ENCODE results near the gene SETDB2.
"Not testable (repeated sequence)": the region's sequence is repeated elsewhere in the genome, so short reads cannot be mapped to it uniquely, and the experiment has no call there.

Gene SETDB2

DNA sequence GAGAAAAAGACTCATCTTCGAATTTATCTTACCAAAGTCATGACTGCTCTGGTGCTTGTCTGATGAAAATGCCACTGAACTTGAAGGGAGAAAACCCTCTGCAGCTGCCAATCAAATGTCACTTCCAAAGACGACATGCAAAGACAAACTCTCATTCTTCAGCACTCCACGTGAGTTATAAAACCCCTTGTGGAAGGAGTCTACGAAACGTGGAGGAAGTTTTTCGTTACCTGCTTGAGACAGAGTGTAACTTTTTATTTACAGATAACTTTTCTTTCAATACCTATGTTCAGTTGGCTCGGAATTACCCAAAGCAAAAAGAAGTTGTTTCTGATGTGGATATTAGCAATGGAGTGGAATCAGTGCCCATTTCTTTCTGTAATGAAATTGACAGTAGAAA lies 32.5 kb downstream of the SETDB2 start:
- H3K36me3 Mint-ChIP-seq (ENCODE audit: low read depth): peaks cover 60% of the 10 kb centered on the region
- no peak overlapping the region for H3K4me3 Mint-ChIP-seq
- H3K4me1 Mint-ChIP-seq (ENCODE audit: low read depth): no peaks in the 10 kb centered on the region
- no peaks in the 10 kb centered on the region for H3K27me3 Mint-ChIP-seq
- H3K27ac Mint-ChIP-seq: no peak overlapping the region
- no peaks in the 10 kb centered on the region for H3K9me3 Mint-ChIP-seq

DNA sequence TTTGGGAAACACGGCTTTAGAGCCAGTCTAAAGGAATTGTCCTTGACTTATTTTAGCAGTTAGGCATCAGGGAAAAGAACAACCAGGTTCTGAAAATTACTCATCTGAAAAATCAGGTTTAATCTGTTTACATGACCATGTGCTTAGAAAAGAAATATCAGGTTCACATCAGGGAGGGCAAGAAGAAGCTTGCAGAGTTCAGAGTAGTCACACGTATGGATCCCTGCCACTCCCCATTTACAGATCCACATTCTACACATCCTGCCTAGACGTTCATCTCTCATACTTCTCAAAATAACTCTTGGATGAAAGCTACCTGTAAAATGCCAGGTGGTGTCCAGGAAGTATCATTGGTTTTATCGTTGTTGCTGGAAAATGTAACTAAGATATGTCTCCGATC lies 37.7 kb downstream of the SETDB2 start:
- no peak overlapping the region for H3K27ac Mint-ChIP-seq
- no peaks in the 10 kb centered on the region for H3K4me1 Mint-ChIP-seq (ENCODE audit: low read depth)
- H3K9me3 Mint-ChIP-seq: no peaks in the 10 kb centered on the region
- H3K36me3 Mint-ChIP-seq (ENCODE audit: low read depth): peaks cover 62% of the 10 kb centered on the region
- no peak overlapping the region for H3K4me3 Mint-ChIP-seq
- no peaks in the 10 kb centered on the region for H3K27me3 Mint-ChIP-seq

GRCh38 chr13:49488563-49488962 lies 44.5 kb downstream of the SETDB2 start:
- no peaks in the 10 kb centered on the region for H3K4me1 Mint-ChIP-seq (ENCODE audit: low read depth)
- peaks cover 49% of the 10 kb centered on the region for H3K36me3 Mint-ChIP-seq (ENCODE audit: low read depth)
- no peak overlapping the region for H3K27ac Mint-ChIP-seq
- H3K9me3 Mint-ChIP-seq: no peaks in the 10 kb centered on the region
- no peak overlapping the region for H3K4me3 Mint-ChIP-seq
- H3K27me3 Mint-ChIP-seq: no peaks in the 10 kb centered on the region

- peaks cover 44% of the 10 kb centered on the region for H3K36me3 Mint-ChIP-seq (ENCODE audit: low read depth)
- peak overlapping the region; percentile 96 for H3K27ac Mint-ChIP-seq
- no peaks in the 10 kb centered on the region for H3K27me3 Mint-ChIP-seq
- H3K4me3 Mint-ChIP-seq: peak overlapping the region; percentile 89
- H3K4me1 Mint-ChIP-seq (ENCODE audit: low read depth): peaks cover 40% of the 10 kb centered on the region
- no peaks in the 10 kb centered on the region for H3K9me3 Mint-ChIP-seq
Observed at GRCh38 chr13:49494645-49495044, 50.6 kb downstream of the SETDB2 start.

DNA sequence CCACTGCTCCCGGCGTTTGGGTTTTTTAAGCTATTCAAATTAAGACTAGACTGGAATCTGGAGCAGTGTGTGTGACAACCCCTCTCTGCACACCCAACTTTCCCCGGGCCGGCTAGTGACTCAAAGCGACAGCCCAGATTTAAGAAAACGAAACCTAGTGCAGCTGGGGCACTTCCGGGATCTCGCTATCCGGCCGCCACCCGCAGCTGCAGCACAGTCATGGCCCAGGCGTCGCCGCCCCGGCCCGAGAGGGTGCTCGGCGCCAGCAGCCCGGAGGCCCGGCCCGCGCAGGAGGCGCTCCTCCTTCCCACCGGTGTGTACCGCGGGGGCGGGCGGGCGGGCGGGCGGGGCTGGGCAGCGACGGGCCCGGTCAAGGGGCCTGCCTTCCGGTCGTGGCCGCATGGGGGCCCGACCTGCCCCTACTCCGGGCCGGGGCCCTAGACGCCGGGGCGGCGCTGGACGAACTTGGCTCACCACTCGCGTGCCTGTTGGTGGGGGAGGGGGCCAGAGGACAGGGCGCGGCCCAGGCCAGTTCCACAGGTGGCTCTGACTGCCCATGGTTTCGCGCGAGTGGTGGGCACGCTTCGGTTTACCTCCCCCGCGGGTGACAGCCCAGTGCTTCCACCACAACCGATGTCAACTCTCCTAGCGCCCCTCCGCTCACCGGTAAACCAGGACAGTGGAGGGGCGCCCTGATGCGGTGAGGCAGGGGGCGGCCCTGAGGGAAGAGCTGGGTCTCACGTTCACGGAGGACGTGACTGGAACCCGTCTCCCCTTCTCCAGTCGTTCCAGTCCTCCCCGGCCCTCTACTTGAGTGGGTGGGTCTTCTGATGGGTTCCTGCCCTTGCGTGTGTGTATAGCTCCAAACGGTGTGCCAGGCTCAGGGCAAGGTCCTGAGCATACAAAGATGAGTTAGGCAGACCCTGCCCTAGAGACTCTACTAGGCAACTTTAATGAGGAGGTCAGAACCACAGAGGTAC lies 52.0 kb downstream of the SETDB2 start, which contains the start of gene PHF11:
Gene PHF11 (plus strand): TSS at position 171 of the 980 bp plus-strand sequence. CDS start 49 bp downstream, at position 220.
- H3K9me3 Mint-ChIP-seq: no peaks in the 10 kb centered on the region

DNA sequence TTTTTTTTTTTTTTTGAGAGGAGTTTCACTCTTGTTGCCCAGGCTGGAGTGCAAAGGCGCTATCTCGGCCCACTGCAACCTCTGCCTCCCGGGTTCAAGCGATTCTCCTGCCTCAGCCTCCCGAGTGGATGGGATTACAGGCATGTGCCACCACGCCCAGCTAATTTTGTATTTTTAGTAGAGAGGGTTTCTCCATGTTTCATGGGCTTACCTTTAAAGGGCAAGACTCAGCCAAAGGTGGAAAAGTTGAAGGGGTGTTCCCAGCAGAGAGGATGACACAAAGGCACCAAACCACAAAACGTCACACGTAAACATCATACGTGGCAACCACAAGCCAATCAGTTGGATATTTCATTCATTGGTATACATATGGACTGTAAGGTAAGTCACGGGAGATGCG lies 52.8 kb downstream of the SETDB2 start:
- Mint-ChIP-seq H3K4me1 (ENCODE audit: low read depth) (peaks cover 52% of the 10 kb centered on the region), H3K36me3 (ENCODE audit: low read depth) (peaks cover 52% of the 10 kb centered on the region), H3K4me3 (peak overlapping the region; percentile 95), H3K27ac (peak overlapping the region; percentile 99)
- not testable (repeated sequence) for H3K27me3 Mint-ChIP-seq, H3K9me3 Mint-ChIP-seq

More for the DNA sequence above, 52.0 kb downstream of the SETDB2 start, which contains the start of gene PHF11:
- H3K27me3 Mint-ChIP-seq: no peaks in the 10 kb centered on the region
- H3K36me3 Mint-ChIP-seq (ENCODE audit: low read depth): peaks cover 52% of the 10 kb centered on the region
- H3K4me1 Mint-ChIP-seq (ENCODE audit: low read depth): peaks cover 52% of the 10 kb centered on the region
- peak within 1 kb of the TSS; percentile 99 for H3K27ac Mint-ChIP-seq
- H3K4me3 Mint-ChIP-seq: peak within 1 kb of the TSS; percentile 95

DNA sequence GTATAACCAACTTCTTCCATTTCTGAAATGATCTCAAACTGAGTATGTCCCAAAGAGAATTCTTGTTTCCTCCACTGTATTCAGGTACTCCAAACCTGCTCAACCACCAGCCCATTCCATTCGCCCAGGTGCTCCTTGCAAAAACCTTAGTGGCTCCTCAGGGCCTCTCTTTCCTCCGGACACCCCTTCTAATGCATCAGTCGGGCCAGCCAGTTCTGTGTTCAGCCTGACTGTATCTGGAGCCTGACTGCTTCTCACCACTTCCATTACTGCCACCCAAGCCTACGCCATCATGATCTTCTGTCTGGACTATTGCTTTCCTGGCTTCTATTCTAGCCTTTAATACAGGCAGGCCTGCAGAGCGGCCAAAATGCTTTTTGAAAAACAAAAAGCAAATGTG lies 53.2 kb downstream of the SETDB2 start:
- no peaks in the 10 kb centered on the region for H3K27me3 Mint-ChIP-seq
- no peaks in the 10 kb centered on the region for H3K9me3 Mint-ChIP-seq
- peak overlapping the region; percentile 95 for H3K4me3 Mint-ChIP-seq
- H3K36me3 Mint-ChIP-seq (ENCODE audit: low read depth): peaks cover 52% of the 10 kb centered on the region
- peak overlapping the region; percentile 99 for H3K27ac Mint-ChIP-seq
- peaks cover 52% of the 10 kb centered on the region for H3K4me1 Mint-ChIP-seq (ENCODE audit: low read depth)

DNA sequence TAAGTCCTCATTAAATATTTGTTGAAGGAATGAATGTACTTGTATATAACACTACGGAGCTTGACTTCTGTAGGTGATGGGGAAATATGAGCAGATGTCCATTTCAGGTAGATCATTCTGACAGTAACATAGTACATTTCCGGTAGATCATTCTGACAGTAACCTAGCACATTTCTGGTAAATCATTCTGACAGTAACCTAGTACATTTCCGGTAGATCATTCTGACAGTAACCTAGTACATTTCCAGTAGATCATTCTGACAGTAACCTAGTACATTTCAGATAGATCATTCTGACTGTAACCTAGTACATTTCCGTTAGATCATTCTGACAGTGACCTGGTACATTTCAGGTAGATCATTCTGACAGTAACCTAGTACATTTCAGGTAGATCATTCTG lies 54.1 kb downstream of the SETDB2 start:
- Mint-ChIP-seq H3K4me1 (ENCODE audit: low read depth) (peaks cover 55% of the 10 kb centered on the region), H3K36me3 (ENCODE audit: low read depth) (peaks cover 56% of the 10 kb centered on the region), H3K4me3 (no peak overlapping the region), H3K27ac (peak overlapping the region; percentile 38), H3K9me3 (no peaks in the 10 kb centered on the region), H3K27me3 (no peaks in the 10 kb centered on the region)

- Mint-ChIP-seq H3K36me3 (ENCODE audit: low read depth) (peaks cover 60% of the 10 kb centered on the region), H3K9me3 (no peaks in the 10 kb centered on the region), H3K4me3 (no peak overlapping the region), H3K27ac (peak overlapping the region; percentile 79), H3K27me3 (no peaks in the 10 kb centered on the region), H3K4me1 (ENCODE audit: low read depth) (peaks cover 53% of the 10 kb centered on the region)
Observed at GRCh38 chr13:49499889-49500660, 56.0 kb downstream of the SETDB2 start.

DNA sequence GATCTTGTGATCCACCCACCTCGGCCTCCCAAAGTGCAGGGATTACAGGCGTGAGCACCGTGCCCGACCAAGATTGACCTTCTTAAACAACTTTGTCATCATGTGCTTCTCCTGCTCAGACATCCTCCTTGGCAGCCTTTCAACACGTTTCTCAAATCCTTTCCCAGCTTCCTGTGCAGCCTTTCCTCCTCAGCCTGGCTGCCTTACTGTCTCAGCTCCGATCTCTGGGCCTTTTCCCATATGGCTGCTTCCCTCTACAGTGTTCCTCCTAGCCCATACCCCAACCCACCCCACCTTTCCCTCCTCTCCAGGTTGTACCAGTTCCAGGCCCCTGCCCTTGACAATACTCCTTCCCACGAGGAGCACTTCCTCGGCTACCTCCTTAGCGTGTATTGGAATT lies 58.9 kb downstream of the SETDB2 start:
- Mint-ChIP-seq H3K4me1 (ENCODE audit: low read depth) (peaks cover 42% of the 10 kb centered on the region), H3K36me3 (ENCODE audit: low read depth) (peaks cover 66% of the 10 kb centered on the region), H3K27me3 (no peaks in the 10 kb centered on the region), H3K9me3 (no peaks in the 10 kb centered on the region), H3K27ac (no peak overlapping the region), H3K4me3 (no peak overlapping the region)

- peaks cover 32% of the 10 kb centered on the region for H3K4me1 Mint-ChIP-seq (ENCODE audit: low read depth)
- no peaks in the 10 kb centered on the region for H3K9me3 Mint-ChIP-seq
- H3K4me3 Mint-ChIP-seq: no peak overlapping the region
- no peaks in the 10 kb centered on the region for H3K27me3 Mint-ChIP-seq
- no peak overlapping the region for H3K27ac Mint-ChIP-seq
- H3K36me3 Mint-ChIP-seq (ENCODE audit: low read depth): peaks cover 56% of the 10 kb centered on the region
Observed at GRCh38 chr13:49503951-49504350, 59.9 kb downstream of the SETDB2 start.

- no peak overlapping the region for H3K27ac Mint-ChIP-seq
- no peaks in the 10 kb centered on the region for H3K27me3 Mint-ChIP-seq
- no peak overlapping the region for H3K4me3 Mint-ChIP-seq
- H3K9me3 Mint-ChIP-seq: peaks cover 4% of the 10 kb centered on the region
- peaks cover 71% of the 10 kb centered on the region for H3K36me3 Mint-ChIP-seq (ENCODE audit: low read depth)
- no peaks in the 10 kb centered on the region for H3K4me1 Mint-ChIP-seq (ENCODE audit: low read depth)
Observed at GRCh38 chr13:49512578-49512977, 68.5 kb downstream of the SETDB2 start.

- no peak overlapping the region for H3K4me3 Mint-ChIP-seq
- H3K27ac Mint-ChIP-seq: no peak overlapping the region
- no peaks in the 10 kb centered on the region for H3K4me1 Mint-ChIP-seq (ENCODE audit: low read depth)
- no peaks in the 10 kb centered on the region for H3K9me3 Mint-ChIP-seq
- H3K36me3 Mint-ChIP-seq (ENCODE audit: low read depth): peaks cover 77% of the 10 kb centered on the region
- H3K27me3 Mint-ChIP-seq: no peaks in the 10 kb centered on the region
Observed at GRCh38 chr13:49516467-49516866, 72.4 kb downstream of the SETDB2 start.

- H3K4me1 Mint-ChIP-seq (ENCODE audit: low read depth): no peaks in the 10 kb centered on the region
- H3K9me3 Mint-ChIP-seq: no peaks in the 10 kb centered on the region
- H3K27ac Mint-ChIP-seq: no peak overlapping the region
- H3K27me3 Mint-ChIP-seq: no peaks in the 10 kb centered on the region
- peaks cover 69% of the 10 kb centered on the region for H3K36me3 Mint-ChIP-seq (ENCODE audit: low read depth)
- H3K4me3 Mint-ChIP-seq: no peak overlapping the region
Observed at GRCh38 chr13:49517461-49517860, 73.4 kb downstream of the SETDB2 start.

GRCh38 chr13:49521224-49521623 lies 77.2 kb downstream of the SETDB2 start:
- no peaks in the 10 kb centered on the region for H3K27me3 Mint-ChIP-seq
- H3K4me1 Mint-ChIP-seq (ENCODE audit: low read depth): peaks cover 5% of the 10 kb centered on the region
- no peak overlapping the region for H3K27ac Mint-ChIP-seq
- no peaks in the 10 kb centered on the region for H3K9me3 Mint-ChIP-seq
- H3K4me3 Mint-ChIP-seq: no peak overlapping the region
- H3K36me3 Mint-ChIP-seq (ENCODE audit: low read depth): peaks cover 60% of the 10 kb centered on the region
